GM21381 (cell line): ENCODE results near the gene HTATIP2.
"Not testable (repeated sequence)": the region's sequence is repeated elsewhere in the genome, so short reads cannot be mapped to it uniquely, and the experiment has no call there.

Experiments used
- ATAC-seq: cut with Tn5 transposase; IDR thresholded peaks from one replicate; pipeline ENCODE4 v1.9.1; 2021; ENCODE audit warnings: mild to moderate bottlenecking, moderate library complexity; ENCODE audit not compliant: unreplicated experiment

HTATIP2 gene

GRCh38 chr11:20363500-20364340 is at the start of gene HTATIP2:
TSS of gene HTATIP2 (plus strand) at chr11:20363714. CDS start at chr11:20364238, 524 bp downstream.
- peak; percentile 96 for ATAC-seq

- no peak for ATAC-seq
Measured at GRCh38 chr11:20315800-20316199, 47.7 kb upstream of the HTATIP2 start.

GRCh38 chr11:20321177-20321576 is 42.3 kb upstream of the HTATIP2 start:
- ATAC-seq: no peak

GRCh38 chr11:20327377-20327935 is 36.1 kb upstream of the HTATIP2 start:
- no peak for ATAC-seq

GRCh38 chr11:20336056-20336455 is 27.5 kb upstream of the HTATIP2 start:
- no peak for ATAC-seq

- ATAC-seq: no peak
Measured at GRCh38 chr11:20337526-20338154, 25.9 kb upstream of the HTATIP2 start.

DNA sequence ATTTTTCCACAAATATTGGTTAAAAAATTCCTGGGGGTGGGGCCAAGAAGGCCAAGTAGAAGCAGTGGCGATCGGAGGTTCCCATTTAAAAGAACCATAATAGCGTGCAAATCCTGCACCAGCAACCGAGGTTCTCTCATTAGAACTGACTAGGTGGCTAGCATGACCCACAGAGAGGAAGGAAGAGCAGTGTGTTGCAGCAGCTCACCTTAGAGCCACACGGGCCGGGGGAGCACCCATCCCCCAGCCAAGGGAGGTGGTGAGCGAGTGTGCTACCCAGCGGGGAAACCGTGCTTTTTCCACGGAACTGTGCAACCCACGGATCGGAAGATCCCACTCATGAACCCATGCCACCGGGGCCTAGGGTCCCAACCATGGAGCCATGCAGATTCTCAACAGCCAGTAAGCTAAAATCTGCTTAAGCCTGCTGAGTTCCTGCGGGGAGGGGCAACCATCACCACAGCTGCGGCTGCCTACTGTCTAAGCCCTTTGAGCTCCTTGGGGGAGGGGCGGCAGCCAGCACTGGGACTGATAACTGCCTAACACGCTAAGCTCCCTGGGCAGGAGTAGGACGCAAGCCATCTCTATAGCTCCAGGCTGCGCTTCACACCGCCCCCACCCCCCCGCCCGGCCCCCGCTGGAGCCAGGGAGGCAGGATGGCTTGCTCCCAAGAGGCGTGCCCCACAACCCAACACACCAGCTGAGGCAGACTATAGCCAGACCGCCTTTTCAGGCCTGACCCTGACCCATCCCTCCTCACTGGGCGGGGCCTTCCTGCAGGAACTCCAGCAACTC is 21.0 kb upstream of the HTATIP2 start:
- ATAC-seq: no peak

DNA sequence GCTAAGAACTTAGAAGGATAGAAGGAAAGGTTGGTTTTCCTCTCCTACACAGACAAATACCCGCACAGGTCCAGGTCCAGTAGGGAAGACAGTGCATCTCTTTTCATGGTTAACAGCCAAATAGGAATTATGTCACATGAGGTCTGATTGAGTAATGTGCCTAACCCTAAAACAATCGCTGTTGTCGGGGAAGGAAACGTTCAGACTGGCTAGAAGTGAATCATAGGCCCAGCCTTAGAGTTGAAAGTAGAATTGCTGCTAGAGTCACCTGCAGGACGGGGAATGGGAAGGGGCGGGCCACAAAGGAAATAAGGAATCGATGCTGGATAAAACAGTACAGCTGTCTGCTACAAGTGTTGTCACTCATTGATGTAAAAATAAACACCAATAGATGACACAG is 12.4 kb upstream of the HTATIP2 start:
- no peak for ATAC-seq

GRCh38 chr11:20351751-20352262 is 11.7 kb upstream of the HTATIP2 start:
- ATAC-seq: no peak

GRCh38 chr11:20353829-20354434 is 9.6 kb upstream of the HTATIP2 start:
- ATAC-seq: no peak

GRCh38 chr11:20355221-20356219 is 8.0 kb upstream of the HTATIP2 start:
- peak; percentile 62 for ATAC-seq

GRCh38 chr11:20357150-20357549 is 6.4 kb upstream of the HTATIP2 start:
- no peak for ATAC-seq

GRCh38 chr11:20360650-20361049 is 2.9 kb upstream of the HTATIP2 start:
- ATAC-seq: no peak

DNA sequence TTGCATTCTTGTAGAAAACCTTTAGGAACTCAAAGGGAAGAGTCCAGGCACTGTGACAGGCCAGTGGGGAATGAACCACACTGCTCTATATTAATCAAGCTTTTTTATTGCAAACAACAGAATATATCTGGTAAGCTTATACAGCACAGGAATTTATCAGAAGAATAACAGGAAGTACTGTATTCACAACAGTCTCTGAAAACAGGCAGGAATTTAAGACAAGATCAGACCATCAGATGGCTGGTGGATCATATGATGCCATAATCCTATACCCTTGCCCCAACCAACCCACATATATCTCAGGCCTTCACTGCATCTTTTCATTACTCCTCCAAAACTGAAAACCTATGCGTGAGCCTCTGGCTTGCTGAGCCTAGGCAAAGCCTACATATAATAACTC is 1.0 kb upstream of the HTATIP2 start:
- no peak for ATAC-seq

GRCh38 chr11:20363149-20363499 is 390 bp upstream of the HTATIP2 start:
- peak; percentile 9 for ATAC-seq

DNA sequence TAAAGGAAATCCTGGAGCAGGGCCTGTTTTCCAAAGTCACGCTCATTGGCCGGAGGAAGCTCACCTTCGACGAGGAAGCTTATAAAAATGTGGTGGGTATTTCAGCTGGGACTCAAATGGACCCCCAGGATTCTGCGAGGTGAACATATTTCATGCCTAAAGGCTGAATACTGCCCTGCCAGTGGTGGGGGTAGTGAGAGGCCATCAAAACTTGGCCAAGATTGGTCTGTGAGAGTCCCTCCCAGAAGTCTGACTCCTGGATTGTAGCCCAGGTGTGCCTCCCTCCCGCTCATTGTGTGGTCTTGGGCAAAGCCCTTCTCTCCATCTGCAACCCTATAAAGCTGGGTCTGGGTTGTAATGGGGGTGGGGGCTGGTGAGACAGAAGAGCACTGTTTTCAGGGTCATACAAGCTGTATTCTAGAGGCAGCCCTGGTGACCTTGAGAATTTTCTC is 853 bp downstream of the HTATIP2 start:
- ATAC-seq: no peak

DNA sequence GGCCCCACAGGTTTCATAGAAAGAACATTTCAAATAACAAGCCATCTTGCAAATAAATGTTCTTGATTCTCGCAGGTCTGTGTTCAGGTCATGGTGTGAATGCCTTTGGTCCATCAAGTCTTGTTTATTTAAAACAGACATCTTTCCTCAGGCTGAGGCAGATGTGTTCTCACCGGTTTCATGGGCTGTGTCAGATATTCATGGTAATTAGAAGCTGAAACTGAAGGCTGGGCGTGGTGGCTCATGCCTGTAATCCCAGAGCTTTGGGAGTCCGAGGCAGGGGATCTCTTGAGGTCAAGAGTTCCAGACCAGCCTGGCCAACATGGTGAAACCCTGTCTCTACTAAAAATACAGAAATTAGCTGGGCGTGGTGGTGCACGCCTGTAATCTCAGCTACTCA is 2.0 kb downstream of the HTATIP2 start:
- ATAC-seq: not testable (repeated sequence)

GRCh38 chr11:20367313-20367948 is 3.9 kb downstream of the HTATIP2 start:
- no peak for ATAC-seq

DNA sequence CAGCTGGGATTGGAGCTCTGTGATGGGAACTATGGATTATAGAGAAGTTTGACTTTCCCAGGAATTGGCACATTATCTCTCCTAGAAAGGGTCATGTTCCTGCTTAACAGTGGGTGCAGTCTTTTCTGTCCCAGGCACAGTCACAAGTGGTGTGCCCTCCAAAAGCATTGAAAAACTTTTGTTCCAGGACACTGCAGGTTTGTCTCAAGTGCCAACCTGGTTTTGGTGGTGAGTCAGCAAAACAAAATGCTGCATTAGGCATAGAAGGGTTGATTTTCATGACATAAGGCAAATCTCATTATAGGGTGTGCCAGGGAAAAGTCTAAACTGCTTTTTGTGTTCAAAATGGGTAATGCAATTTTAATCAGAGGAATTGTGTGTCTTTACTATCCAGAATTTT is 4.9 kb downstream of the HTATIP2 start:
- no peak for ATAC-seq
